H1 (cell line): ENCODE results near the gene FOXN3. TPM values are rescaled to one million over a fixed set of nuclear protein-coding genes. Genes with fewer than 3 reads are reported as not detected.
A peak's percentile ranks its signal among the peaks of the same experiment; 100 is the strongest.

ENCODE experiments used
- CTCF ChIA-PET: fragments of 300-600 bp; sonication (Branson Sonifier 250); formaldehyde crosslinking; loops from one replicate; lab custom pipeline; 2021; ENCODE audit not compliant: partially characterized antibody; lab: Charles Lee
- POLR2A ChIA-PET: fragments of 300-600 bp; sonication (Branson Sonifier 250); formaldehyde crosslinking; loops from one replicate; lab custom pipeline; 2021; ENCODE audit warnings: inconsistent platforms; ENCODE audit not compliant: partially characterized antibody; lab: Charles Lee
- DNase-seq, 2 experiments: peaks; one replicate each; pipeline versions ENCODE4 v3.0.0 to v3.0.0-alpha.2; 2010 to 2022; ENCODE audit warnings: low spot score in 2 of 2, low read depth in 1 of 2, mixed read lengths in 1 of 2
- FAIRE-seq: peaks from 2 replicates; lab custom pipeline; 2011; peaks lifted over from hg19 to GRCh38; lab: Jason Lieb, UNC
- H2AFZ ChIP-seq: 2 replicates; pipeline ENCODE4 v1.8.1; 2012; ENCODE audit warnings: low read length, inconsistent platforms
- H2AK5ac ChIP-seq: 2 replicates; pipeline ENCODE4 v1.6.1; 2013; ENCODE audit warnings: low read depth, low read length
- H2BK120ac ChIP-seq: replicated peaks from 2 replicates; pipeline ENCODE3; 2013; ENCODE audit warnings: low read depth, low read length, inconsistent platforms
- H2BK12ac ChIP-seq: 2 replicates; pipeline ENCODE4 v1.6.1; 2013; ENCODE audit warnings: low read depth, low read length
- H2BK15ac ChIP-seq: 2 replicates; pipeline ENCODE4 v1.6.1; 2013; ENCODE audit warnings: low read length
- H2BK20ac ChIP-seq: 2 replicates; pipeline ENCODE4 v1.6.1; 2013; ENCODE audit warnings: low read length
- H2BK5ac ChIP-seq: 2 replicates; pipeline ENCODE4 v1.6.1; 2013; ENCODE audit warnings: low read depth, low read length
- H3K14ac ChIP-seq: 2 replicates; pipeline ENCODE4 v1.6.1; 2013; ENCODE audit warnings: inconsistent platforms; ENCODE audit not compliant: insufficient read length
- H3K18ac ChIP-seq: 2 replicates; pipeline ENCODE4 v1.6.1; 2013; ENCODE audit warnings: low read length; ENCODE audit errors: extremely low read depth
- H3K23ac ChIP-seq: 2 replicates; pipeline ENCODE4 v1.6.1; 2013; ENCODE audit warnings: inconsistent platforms; ENCODE audit not compliant: insufficient read length
- H3K23me2 ChIP-seq: 2 replicates; pipeline ENCODE4 v1.6.1; 2013; ENCODE audit warnings: low read depth, low read length
- H3K27ac ChIP-seq: 2 replicates; pipeline ENCODE4 v1.6.1; 2011; ENCODE audit warnings: low read depth, low read length, inconsistent platforms
- H3K27me3 ChIP-seq, 4 experiments: replicated peaks in 1 of 4; 1 replicate in 1 of 4; 2 replicates in 3 of 4; pipeline versions ENCODE4 v1.6.1 to v1.8.1; 2011 to 2013; ENCODE audit warnings: low read length in 3 of 4, mild to moderate bottlenecking in 3 of 4, inconsistent platforms in 2 of 4, mixed read lengths in 2 of 4, moderate library complexity in 1 of 4; ENCODE audit not compliant: control insufficient read depth in 3 of 4, insufficient read depth in 3 of 4; ENCODE audit errors: extremely low read depth in 1 of 4
- H3K36me3 ChIP-seq, 4 experiments: 2 replicates each; pipeline versions ENCODE4 v1.6.1 to v1.8.1; 2011 to 2013; ENCODE audit warnings: mild to moderate bottlenecking in 4 of 4, low read length in 3 of 4, moderate library complexity in 2 of 4, control low read depth in 1 of 4, inconsistent platforms in 1 of 4; ENCODE audit not compliant: insufficient read depth in 4 of 4, control insufficient read depth in 2 of 4
- H3K4ac ChIP-seq: replicated peaks from 2 replicates; pipeline ENCODE3; 2013; ENCODE audit warnings: low read length, low read depth, mixed read lengths, inconsistent platforms; ENCODE audit not compliant: insufficient read length
- H3K4me1 ChIP-seq, 4 experiments: replicated peaks in 1 of 4; 1 replicate in 1 of 4; 2 replicates in 3 of 4; pipeline versions ENCODE4 v1.6.1 to v1.8.1; 2011 to 2013; ENCODE audit warnings: low read length in 3 of 4, inconsistent platforms in 2 of 4, mixed read lengths in 1 of 4; ENCODE audit not compliant: insufficient read depth in 4 of 4, control insufficient read depth in 3 of 4
- H3K4me2 ChIP-seq, 2 experiments: 2 replicates each; pipeline versions ENCODE4 v1.6.1 to v1.8.1; 2011 to 2013; ENCODE audit warnings: low read depth in 2 of 2, low read length in 2 of 2, control low read depth in 1 of 2, inconsistent platforms in 1 of 2, mild to moderate bottlenecking in 1 of 2; ENCODE audit not compliant: insufficient read depth in 1 of 2
- H3K4me3 ChIP-seq, 4 experiments: fragments of 200-600, 300-600 bp in 1 of 4; sonication (generic), shearing (Covaris generic), sonication (Bioruptor Twin) in 1 of 4; 2 replicates each; pipeline versions ENCODE4 v1.5.1 to v1.8.1; 2011 to 2016; ENCODE audit warnings: low read length in 4 of 4, low read depth in 3 of 4, control low read depth in 2 of 4, inconsistent platforms in 2 of 4, mild to moderate bottlenecking in 2 of 4, mixed read lengths in 1 of 4, moderate library complexity in 1 of 4; ENCODE audit not compliant: insufficient read depth in 2 of 4; ENCODE audit errors: extremely low read depth in 1 of 4
- H3K56ac ChIP-seq: replicated peaks from 2 replicates; pipeline ENCODE3; 2013; ENCODE audit warnings: low read depth, mild to moderate bottlenecking, mixed read lengths, low read length, inconsistent platforms; ENCODE audit not compliant: insufficient read length
- H3K79me1 ChIP-seq: 2 replicates; pipeline ENCODE4 v1.6.1; 2013; ENCODE audit warnings: low read depth, low read length, control low read depth
- H3K79me2 ChIP-seq, 2 experiments: 2 replicates each; pipeline versions ENCODE4 v1.6.1 to v1.8.1; 2012 to 2013; ENCODE audit warnings: low read length in 2 of 2, mild to moderate bottlenecking in 2 of 2, inconsistent platforms in 1 of 2; ENCODE audit not compliant: insufficient read depth in 2 of 2, control insufficient read depth in 1 of 2
- H3K9ac ChIP-seq, 4 experiments: replicated peaks in 1 of 4; 1 replicate in 1 of 4; 2 replicates in 3 of 4; pipeline versions ENCODE4 v1.6.1 to v1.8.1; 2011 to 2013; ENCODE audit warnings: low read depth in 3 of 4, low read length in 3 of 4, control low read depth in 2 of 4, mild to moderate bottlenecking in 2 of 4, moderate library complexity in 2 of 4, inconsistent platforms in 1 of 4; ENCODE audit errors: extremely low read depth in 1 of 4
- H3K9me3 ChIP-seq, 2 experiments: 2 replicates each; pipeline versions ENCODE4 v1.6.1 to v1.8.1; 2012 to 2013; ENCODE audit warnings: mild to moderate bottlenecking in 2 of 2, moderate library complexity in 2 of 2, control low read depth in 1 of 2, inconsistent platforms in 1 of 2, low read depth in 1 of 2, low read length in 1 of 2, mixed read lengths in 1 of 2; ENCODE audit not compliant: insufficient read depth in 2 of 2
- H4K20me1 ChIP-seq, 2 experiments: replicated peaks in 1 of 2; 2 replicates each; pipeline versions ENCODE3 to v1.8.1; 2011 to 2013; ENCODE audit warnings: inconsistent platforms in 2 of 2, low read length in 2 of 2, mild to moderate bottlenecking in 1 of 2; ENCODE audit not compliant: insufficient read depth in 2 of 2, control insufficient read depth in 1 of 2
- H4K5ac ChIP-seq: 2 replicates; pipeline ENCODE4 v1.6.1; 2013; ENCODE audit warnings: low read length, low read depth, mixed read lengths, inconsistent platforms; ENCODE audit not compliant: insufficient read length
- H4K8ac ChIP-seq: 2 replicates; pipeline ENCODE4 v1.8.0; 2013; ENCODE audit warnings: mild to moderate bottlenecking, moderate library complexity, low read length, inconsistent platforms; ENCODE audit not compliant: insufficient read depth; ENCODE audit errors: extremely low read depth
- H4K91ac ChIP-seq: replicated peaks from 2 replicates; pipeline ENCODE3; 2013; ENCODE audit warnings: low read length, mixed read lengths, inconsistent platforms; ENCODE audit not compliant: insufficient read length
- RXRA ChIP-seq: IDR thresholded peaks from 2 replicates; pipeline ENCODE4 v1.6.1; 2011; ENCODE audit warnings: low read depth, mild to moderate bottlenecking, low read length, moderate library complexity; ENCODE audit not compliant: insufficient read depth
- SP2 ChIP-seq: IDR thresholded peaks from 2 replicates; pipeline ENCODE4 v1.6.1; 2012; ENCODE audit warnings: mild to moderate bottlenecking, low read length, inconsistent platforms
- WGBS, 2 experiments: shearing (Covaris generic) in 1 of 2; methylation state at CpG; one replicate each; pipeline versions ENCODE4 v1.1.6 to v1.1.7; 2013 to 2015; ENCODE audit warnings: low lambda C conversion rate in 2 of 2, mixed read lengths in 2 of 2, inconsistent platforms in 1 of 2, low coverage in 1 of 2, missing lambda C conversion rate in 1 of 2; ENCODE audit not compliant: insufficient replicate concordance in 2 of 2, insufficient coverage in 1 of 2, insufficient read length in 1 of 2; ENCODE audit errors: extremely low coverage in 1 of 2, missing lambda C conversion rate in 1 of 2; 5-methylcytosine and 5-hydroxymethylcytosine counted together
- polyA plus RNA-seq, 7 experiments: library from polyadenylated mRNA; depleted of rRNA in 3 of 7; stranded (reverse) in 5 of 7; unstranded in 2 of 7; fragments of >200 nt in 5 of 7; fragments of 200-250 nt in 2 of 7; gene quantifications; 1 replicate in 5 of 7; 2 replicates in 1 of 7; 4 replicates in 1 of 7; pipeline versions ENCODE4 v1.2.1 to v1.2.3, GENCODE V29; 2011 to 2013; ENCODE audit warnings: missing spikeins in 2 of 7, mixed read lengths in 2 of 7
- total RNA-seq: library from RNA; stranded (reverse); fragmentation: NEBNext Ultra II Directional; extraction: Animal tissue kit (Norgen Biotek cat#: 25700); gene quantifications from 2 replicates; pipeline ENCODE4 v1.2.1, GENCODE V29; 2021

FOXN3 gene
- total and polyA plus RNA-seq, 2 of the 8 experiments (the other 6 are each of a cell fraction or from before 2014, with no cell fraction given) = 52.6 to 178 TPM

DNA sequence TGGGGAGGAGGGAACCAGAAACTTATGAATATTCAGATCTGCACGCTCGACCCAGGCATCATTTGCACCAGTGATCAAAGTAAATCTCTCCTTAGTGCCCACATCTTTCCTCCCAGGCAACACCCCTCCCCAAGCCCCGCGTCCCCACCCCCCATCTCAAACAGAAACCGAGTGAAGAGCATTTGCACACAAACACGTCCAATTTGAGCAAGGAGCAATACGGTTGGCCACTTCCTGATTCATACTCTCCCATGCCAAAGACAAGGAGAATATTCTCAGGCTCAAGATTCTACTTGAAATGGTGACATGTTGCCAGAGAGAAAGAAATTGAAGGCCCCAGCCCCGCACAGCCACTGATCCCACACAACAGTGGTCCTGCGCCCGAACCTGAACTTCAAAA, 7.1 kb downstream of the FOXN3 start:
- H3K23ac ChIP-seq = no peak overlapping the region
- H3K4me1 ChIP-seq = peaks cover 1 to 28% (median 12%) of the 10 kb centered on the region in 4 experiments; a peak in 6 of 7 replicates
- H3K4ac ChIP-seq = no peak overlapping the region
- no peak overlapping the region for H3K4me3 ChIP-seq
- no peaks in the 10 kb centered on the region for H3K27me3 ChIP-seq
- H4K20me1 ChIP-seq = peaks cover 18 to 27% of the 10 kb centered on the region in 2 experiments
- H2BK120ac ChIP-seq = no peak overlapping the region
- no peak overlapping the region for H4K5ac ChIP-seq
- no peak overlapping the region for H3K56ac ChIP-seq
- H4K8ac ChIP-seq = no peak overlapping the region
- no peak overlapping the region; the same call in 1 of the 2 replicates for H2BK5ac ChIP-seq
- FAIRE-seq (no peak), DNase-seq (no peak)
- no peak overlapping the region for H4K91ac ChIP-seq
- H2BK12ac ChIP-seq = no peak overlapping the region
- ChIA-PET POLR2A (interaction anchor here (1.6 to 1.8 kb wide), 2 partner anchors 10 to 23 kb away, joined by 4 read pairs; no protein-coding TSS in a partner anchor), CTCF (interaction anchor here (0.7 to 1.2 kb wide), 3 partner anchors 22 to 384 kb away, joined by 3 to 4 read pairs (median 4); no protein-coding TSS in a partner anchor)
- WGBS, 2 experiments = 82% methylated on average over 10 of the region's 10 CpGs; no CpG with 5 or more reads in 1 of the 2 experiments
- no peak overlapping the region for H3K18ac ChIP-seq
- no peak overlapping the region for H3K27ac ChIP-seq
- peaks cover 5% of the 10 kb centered on the region in 2 experiments; a peak in 3 of 4 replicates for H3K9me3 ChIP-seq
- TF ChIP-seq RXRA = no peak
- TF ChIP-seq SP2 = no peak
- H3K79me1 ChIP-seq = peaks cover 14% of the 10 kb centered on the region
- H2AK5ac ChIP-seq = no peak overlapping the region
- H3K23me2 ChIP-seq = no peaks in the 10 kb centered on the region
- H3K36me3 ChIP-seq = peaks cover 8 to 56% (median 29%) of the 10 kb centered on the region in 4 experiments
- no peak overlapping the region for H3K14ac ChIP-seq
- no peak overlapping the region for H2AFZ ChIP-seq
- H3K4me2 ChIP-seq = peak overlapping the region in 1 of 2 experiments; percentile 21; a peak in 1 of 4 replicates
- no peak overlapping the region for H2BK20ac ChIP-seq
- peaks cover 71 to 100% of the 10 kb centered on the region in 2 experiments for H3K79me2 ChIP-seq
- H2BK15ac ChIP-seq = no peak overlapping the region
- no peak overlapping the region for H3K9ac ChIP-seq
